GM21723 (cell line): Measurements from ENCODE around the gene ISY1.
A peak's percentile ranks its signal among the peaks of the same experiment; 100 is the strongest.
"Not testable (repeated sequence)": the region's sequence is repeated elsewhere in the genome, so short reads cannot be mapped to it uniquely, and the experiment has no call there.

Source experiments
- ATAC-seq: cut with Tn5 transposase; IDR thresholded peaks from one replicate; pipeline ENCODE4 v1.9.1; 2021; ENCODE audit warnings: mild to moderate bottlenecking, moderate library complexity; ENCODE audit not compliant: unreplicated experiment

The ISY1 gene

GRCh38 chr3:129160891-129161859 lies at the start of gene ISY1:
Gene ISY1, minus strand, starts transcription at chr3:129161063. Its CDS starts 88 bp downstream, at chr3:129160975.
- peak; percentile 79 for ATAC-seq

GRCh38 chr3:129207479-129207878 lies 46.6 kb upstream of the ISY1 start:
- ATAC-seq, result no peak

GRCh38 chr3:129205109-129205832 lies 44.4 kb upstream of the ISY1 start:
- no peak for ATAC-seq

GRCh38 chr3:129204473-129204872 lies 43.6 kb upstream of the ISY1 start:
- no peak for ATAC-seq

GRCh38 chr3:129199366-129199765 lies 38.5 kb upstream of the ISY1 start:
- ATAC-seq, result no peak

GRCh38 chr3:129197321-129197720 lies 36.5 kb upstream of the ISY1 start:
- no peak for ATAC-seq

- ATAC-seq, result no peak
Measured at GRCh38 chr3:129196601-129197000, 35.7 kb upstream of the ISY1 start.

- ATAC-seq, result no peak
Measured at GRCh38 chr3:129195731-129196256, 34.9 kb upstream of the ISY1 start.

GRCh38 chr3:129189793-129190192 lies 28.9 kb upstream of the ISY1 start:
- not testable (repeated sequence) for ATAC-seq

GRCh38 chr3:129187857-129188256 lies 27.0 kb upstream of the ISY1 start:
- no peak for ATAC-seq

GRCh38 chr3:129185783-129186182 lies 24.9 kb upstream of the ISY1 start:
- no peak for ATAC-seq

GRCh38 chr3:129184784-129185542 lies 24.1 kb upstream of the ISY1 start:
- not testable (repeated sequence) for ATAC-seq

- ATAC-seq, result peak; percentile 13
Measured at GRCh38 chr3:129184396-129184657, 23.5 kb upstream of the ISY1 start.

- ATAC-seq, result peak; percentile 93
Measured at GRCh38 chr3:129183569-129184395, 22.9 kb upstream of the ISY1 start, which contains the start of gene CNBP. Gene CNBP, minus strand, starts transcription at chr3:129183896. Its CDS starts 12,139 bp downstream, at chr3:129171757.

GRCh38 chr3:129182390-129183185 lies 21.7 kb upstream of the ISY1 start:
- no peak for ATAC-seq

- no peak for ATAC-seq
Measured at GRCh38 chr3:129181819-129182218, 21.0 kb upstream of the ISY1 start.

- no peak for ATAC-seq
Measured at GRCh38 chr3:129180461-129180860, 19.6 kb upstream of the ISY1 start.

GRCh38 chr3:129176051-129176450 lies 15.2 kb upstream of the ISY1 start:
- no peak for ATAC-seq

GRCh38 chr3:129173725-129174124 lies 12.9 kb upstream of the ISY1 start:
- no peak for ATAC-seq
